Measurements from ENCODE around the gene PLEKHA8.

PLEKHA8 gene

GRCh38 chr7:30169579-30169978 lies 141.4 kb downstream of the PLEKHA8 start:
- DNase-seq (ENCODE audit: low spot score) = no peak

DNA sequence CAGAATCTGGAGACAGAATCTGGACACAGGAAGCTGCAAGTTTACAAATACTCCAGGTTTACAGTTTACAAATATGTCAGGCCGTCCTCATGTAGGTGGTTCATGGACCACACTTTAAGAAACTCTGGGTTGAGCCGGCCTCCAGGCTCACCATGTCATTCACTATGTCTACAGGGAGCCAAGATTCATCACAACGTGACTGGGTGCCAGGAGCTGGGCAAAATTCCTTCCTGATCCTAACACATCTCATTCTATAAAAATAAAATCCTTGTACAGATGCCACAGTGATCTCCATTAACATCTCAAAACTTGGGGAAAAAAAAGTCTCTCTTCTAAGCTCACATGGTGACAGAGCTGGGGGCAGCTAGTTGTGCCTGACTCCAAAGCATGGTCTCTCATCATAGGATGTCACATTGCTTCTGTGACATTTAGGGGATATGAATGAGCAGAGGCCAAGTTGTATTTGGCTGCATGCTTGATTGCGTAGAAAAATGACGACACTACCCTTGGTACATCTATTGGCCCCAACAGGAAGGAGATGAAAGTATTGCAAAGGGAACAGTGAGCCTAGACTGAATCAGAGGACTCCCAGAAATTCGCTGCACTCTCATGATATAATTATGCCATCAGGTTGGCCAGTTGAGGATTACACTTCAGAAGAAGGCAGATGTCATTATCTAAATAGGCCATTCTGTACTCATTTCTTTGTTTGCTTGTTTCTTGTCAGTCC lies 142.4 kb downstream of the PLEKHA8 start:
- no peak for DNase-seq (ENCODE audit: low spot score)

- peak; percentile 75 for DNase-seq (ENCODE audit: low spot score)
These were observed 143.7 kb downstream of the PLEKHA8 start for GRCh38 chr7:30171766-30172447.

GRCh38 chr7:30172451-30172850 lies 144.2 kb downstream of the PLEKHA8 start:
- no peak for DNase-seq (ENCODE audit: low spot score)

- peak; percentile 48 for DNase-seq (ENCODE audit: low spot score)
These were observed 145.1 kb downstream of the PLEKHA8 start for GRCh38 chr7:30173058-30173897.

DNA sequence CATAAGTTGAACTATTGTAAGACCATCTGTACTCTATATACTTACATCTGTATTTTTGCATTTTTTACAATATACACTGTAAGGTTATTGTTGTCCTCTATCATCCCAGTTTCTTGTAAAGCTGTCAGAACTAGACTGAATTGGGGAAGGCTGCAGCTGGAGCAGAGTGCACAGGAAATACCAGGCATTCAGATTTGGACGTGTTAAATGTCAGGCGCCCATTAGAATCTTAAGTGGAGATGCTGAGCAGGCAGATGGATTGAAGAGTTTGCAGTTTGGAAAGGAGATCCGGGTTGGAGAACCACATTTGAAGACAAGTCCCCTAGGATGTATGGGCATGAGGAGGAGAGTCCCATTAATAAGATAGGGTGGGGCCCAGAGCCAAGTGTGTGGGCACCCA lies 147.0 kb downstream of the PLEKHA8 start:
- no peak for DNase-seq (ENCODE audit: low spot score)

GRCh38 chr7:30175636-30176147 lies 147.5 kb downstream of the PLEKHA8 start:
- DNase-seq (ENCODE audit: low spot score) = no peak

GRCh38 chr7:30176463-30177109 lies 148.4 kb downstream of the PLEKHA8 start:
- no peak for DNase-seq (ENCODE audit: low spot score)

DNA sequence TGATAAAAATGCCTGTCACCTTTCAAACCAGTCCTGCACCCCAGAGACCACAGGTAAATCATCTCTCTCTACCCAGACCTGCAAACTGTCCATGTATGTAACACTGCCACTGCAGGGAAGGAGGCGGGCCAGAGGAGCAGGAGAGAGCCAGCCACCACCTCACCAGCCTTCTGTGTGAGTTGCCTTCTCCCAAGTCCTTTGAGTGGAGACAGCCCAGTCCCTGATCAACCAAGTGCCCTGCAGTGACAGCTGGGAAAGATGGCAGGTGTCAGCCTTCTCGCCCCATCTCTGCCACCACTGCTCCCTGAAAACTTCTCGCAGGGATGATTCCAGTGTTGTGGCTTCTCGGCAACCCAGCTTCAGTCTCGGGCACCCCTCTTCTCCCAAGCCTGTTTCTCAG lies 149.0 kb downstream of the PLEKHA8 start:
- DNase-seq (ENCODE audit: low spot score) = no peak

- DNase-seq (ENCODE audit: low spot score) = no peak
These were observed 149.8 kb downstream of the PLEKHA8 start for GRCh38 chr7:30177965-30178364.

- DNase-seq (ENCODE audit: low spot score) = no peak
These were observed 150.7 kb downstream of the PLEKHA8 start for GRCh38 chr7:30178748-30179436.
